ENCODE measurements around the gene PTPN21.

GRCh38 chr14:88503754-88504406 is 50.9 kb downstream of the PTPN21 start:
- TF ChIP-seq, protein P1, sequence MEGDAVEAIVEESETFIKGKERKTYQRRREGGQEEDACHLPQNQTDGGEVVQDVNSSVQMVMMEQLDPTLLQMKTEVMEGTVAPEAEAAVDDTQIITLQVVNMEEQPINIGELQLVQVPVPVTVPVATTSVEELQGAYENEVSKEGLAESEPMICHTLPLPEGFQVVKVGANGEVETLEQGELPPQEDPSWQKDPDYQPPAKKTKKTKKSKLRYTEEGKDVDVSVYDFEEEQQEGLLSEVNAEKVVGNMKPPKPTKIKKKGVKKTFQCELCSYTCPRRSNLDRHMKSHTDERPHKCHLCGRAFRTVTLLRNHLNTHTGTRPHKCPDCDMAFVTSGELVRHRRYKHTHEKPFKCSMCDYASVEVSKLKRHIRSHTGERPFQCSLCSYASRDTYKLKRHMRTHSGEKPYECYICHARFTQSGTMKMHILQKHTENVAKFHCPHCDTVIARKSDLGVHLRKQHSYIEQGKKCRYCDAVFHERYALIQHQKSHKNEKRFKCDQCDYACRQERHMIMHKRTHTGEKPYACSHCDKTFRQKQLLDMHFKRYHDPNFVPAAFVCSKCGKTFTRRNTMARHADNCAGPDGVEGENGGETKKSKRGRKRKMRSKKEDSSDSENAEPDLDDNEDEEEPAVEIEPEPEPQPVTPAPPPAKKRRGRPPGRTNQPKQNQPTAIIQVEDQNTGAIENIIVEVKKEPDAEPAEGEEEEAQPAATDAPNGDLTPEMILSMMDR (IDR thresholded peaks at IDR 0.05): no peak
- TF ChIP-seq POLR2A (IDR thresholded peaks at IDR 0.05): no peak

Measured in Peyer's patch (tissue), 4 donors.